HG02943 (cell line): ENCODE data around the gene RTRAF.

Experiments
- ATAC-seq: cut with Tn5 transposase; IDR thresholded peaks from one replicate; pipeline ENCODE4 v1.9.1; 2021; ENCODE audit warnings: mild to moderate bottlenecking, low read depth, moderate library complexity; ENCODE audit not compliant: unreplicated experiment

The RTRAF gene

DNA sequence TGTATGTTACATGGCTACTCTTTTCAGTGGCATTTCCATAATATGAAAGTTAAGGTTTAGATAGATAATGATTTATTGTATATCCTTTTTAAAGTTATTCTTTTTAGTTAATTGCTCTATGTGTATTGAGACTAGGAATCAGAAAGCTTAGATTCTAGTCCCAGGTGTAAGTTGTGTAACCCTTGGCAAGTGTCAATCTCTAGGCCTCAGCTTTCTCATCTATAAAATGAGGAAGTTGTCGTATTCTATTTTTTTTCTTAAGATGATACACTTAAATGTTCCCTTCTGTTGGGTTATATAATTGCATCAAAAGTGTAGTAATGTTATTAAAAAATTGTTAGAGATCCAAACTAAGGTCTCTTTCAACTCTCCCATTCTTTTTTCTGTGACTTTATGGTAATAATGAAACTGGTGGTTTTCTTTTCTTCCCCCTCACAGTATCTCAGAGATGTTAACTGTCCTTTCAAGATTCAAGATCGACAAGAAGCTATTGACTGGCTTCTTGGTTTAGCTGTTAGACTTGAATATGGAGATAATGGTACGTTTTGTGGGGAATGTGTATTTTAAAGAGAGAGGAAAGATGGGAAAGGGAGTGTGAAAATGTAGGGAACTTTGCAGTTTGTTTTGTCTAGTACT, 4.1 kb downstream of the RTRAF start:
- no peak for ATAC-seq

GRCh38 chr14:51996148-51996746, 6.9 kb downstream of the RTRAF start:
- no peak for ATAC-seq

DNA sequence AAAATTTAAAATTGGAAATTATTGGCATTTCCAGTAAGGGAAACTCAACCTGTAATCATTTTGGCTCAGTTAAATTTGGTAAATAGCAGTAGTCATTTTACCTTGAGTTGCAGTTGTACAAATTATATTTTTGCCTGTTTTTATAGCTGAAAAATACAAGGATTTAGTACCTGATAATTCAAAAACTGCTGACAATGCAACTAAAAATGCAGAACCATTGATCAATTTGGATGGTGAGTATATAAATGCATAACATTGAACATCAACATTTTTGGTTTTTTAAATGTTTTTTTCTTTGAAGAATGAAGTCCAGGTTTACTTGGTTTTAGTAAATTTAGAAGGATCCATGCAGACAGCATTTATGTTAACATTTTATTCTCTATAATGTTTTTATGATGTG, 9.0 kb downstream of the RTRAF start:
- ATAC-seq, result no peak

DNA sequence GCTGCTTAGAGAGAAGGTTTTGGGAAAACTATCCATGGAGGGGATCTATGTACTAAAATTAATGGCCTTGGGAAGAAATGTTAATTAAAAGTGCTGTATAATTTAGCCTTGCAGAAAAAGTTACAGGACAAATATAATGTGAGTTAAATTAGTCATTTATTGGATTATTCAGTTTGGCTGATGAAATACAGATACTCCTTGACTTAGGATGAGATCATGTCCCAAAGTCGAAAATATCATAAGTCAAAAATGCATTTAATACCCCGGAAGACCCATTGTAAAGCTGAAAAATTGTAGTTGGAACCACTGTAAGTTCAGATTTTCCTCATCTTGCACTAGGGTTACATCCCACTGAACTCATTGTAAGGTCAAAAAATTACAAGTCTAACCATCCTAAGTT, 9.7 kb downstream of the RTRAF start:
- no peak for ATAC-seq

- no peak for ATAC-seq
Measured at GRCh38 chr14:52000019-52000582, 10.8 kb downstream of the RTRAF start.

DNA sequence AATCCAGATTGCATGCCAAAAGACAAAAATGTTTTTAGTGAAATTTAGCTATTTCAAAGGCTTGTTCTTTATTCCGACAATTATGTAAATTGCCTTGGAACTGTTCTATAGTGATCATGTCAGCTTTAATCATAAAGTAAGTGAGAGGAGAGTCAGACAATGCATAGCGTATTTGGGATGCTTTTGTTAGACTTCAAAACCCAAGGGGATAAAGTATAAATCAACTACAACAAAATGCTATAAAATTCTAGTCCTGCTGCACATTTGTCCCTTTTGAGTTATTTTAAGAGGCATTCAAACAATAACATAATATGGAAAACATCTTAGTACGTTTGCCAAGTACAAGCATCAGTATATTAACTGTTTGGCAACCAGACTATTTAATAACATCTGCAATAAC, 11.3 kb downstream of the RTRAF start:
- ATAC-seq, result no peak

DNA sequence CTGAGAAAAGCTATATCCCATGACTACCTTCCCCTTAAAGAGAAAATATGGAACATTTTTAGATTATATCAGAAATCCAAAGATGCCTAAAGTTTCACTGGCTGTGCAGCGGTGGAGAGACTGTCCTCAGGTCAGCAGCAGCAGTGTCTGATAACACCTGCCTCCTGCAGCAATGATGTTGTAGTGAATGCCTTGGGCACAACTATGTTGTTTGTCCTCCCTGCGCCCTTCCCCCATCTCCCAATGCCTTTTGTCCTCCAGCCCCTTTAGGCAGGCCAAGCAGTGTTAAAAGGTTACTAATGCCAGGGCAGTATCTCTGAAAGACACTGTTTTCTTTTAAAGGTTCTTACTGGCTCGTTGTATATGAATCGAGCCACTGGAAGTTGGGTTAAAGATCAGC, 13.2 kb downstream of the RTRAF start:
- ATAC-seq, result no peak

- ATAC-seq, result no peak
Measured at GRCh38 chr14:52003324-52003723, 14.0 kb downstream of the RTRAF start.

- no peak for ATAC-seq
Measured at GRCh38 chr14:52005625-52006024, 16.3 kb downstream of the RTRAF start.

GRCh38 chr14:52006361-52006760, 17.0 kb downstream of the RTRAF start:
- ATAC-seq, result no peak

- no peak for ATAC-seq
Measured at GRCh38 chr14:52007211-52007610, 17.9 kb downstream of the RTRAF start.

- ATAC-seq, result no peak
Measured at GRCh38 chr14:52007637-52008036, 18.3 kb downstream of the RTRAF start.

GRCh38 chr14:52008136-52008535, 18.8 kb downstream of the RTRAF start:
- no peak for ATAC-seq

DNA sequence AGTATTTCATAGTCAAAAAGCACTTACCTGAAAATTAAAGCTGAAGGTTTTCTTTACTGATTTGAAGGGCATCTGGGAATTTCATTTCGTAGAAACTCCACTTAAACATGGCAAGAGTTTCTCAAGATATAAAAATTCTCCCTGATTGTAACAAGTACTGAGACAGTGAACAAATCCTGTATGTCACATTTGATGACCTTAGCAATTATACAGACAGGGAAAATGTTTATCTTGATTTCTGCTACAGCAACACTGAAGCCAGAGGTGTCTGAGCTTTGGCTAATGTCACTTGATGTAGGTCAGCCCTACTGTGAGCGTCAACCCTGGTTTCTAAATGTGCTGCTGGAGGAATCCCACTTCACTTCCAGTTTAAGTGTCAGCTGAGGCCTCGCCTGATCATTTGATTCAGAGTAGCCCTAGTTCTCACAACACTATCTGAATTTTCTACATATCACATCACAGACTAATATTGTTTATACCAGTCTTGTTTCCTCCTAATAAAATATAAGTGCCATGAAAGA, 20.9 kb downstream of the RTRAF start:
- no peak for ATAC-seq

GRCh38 chr14:52011523-52011922, 22.2 kb downstream of the RTRAF start:
- no peak for ATAC-seq

GRCh38 chr14:52012635-52013034, 23.3 kb downstream of the RTRAF start:
- no peak for ATAC-seq

DNA sequence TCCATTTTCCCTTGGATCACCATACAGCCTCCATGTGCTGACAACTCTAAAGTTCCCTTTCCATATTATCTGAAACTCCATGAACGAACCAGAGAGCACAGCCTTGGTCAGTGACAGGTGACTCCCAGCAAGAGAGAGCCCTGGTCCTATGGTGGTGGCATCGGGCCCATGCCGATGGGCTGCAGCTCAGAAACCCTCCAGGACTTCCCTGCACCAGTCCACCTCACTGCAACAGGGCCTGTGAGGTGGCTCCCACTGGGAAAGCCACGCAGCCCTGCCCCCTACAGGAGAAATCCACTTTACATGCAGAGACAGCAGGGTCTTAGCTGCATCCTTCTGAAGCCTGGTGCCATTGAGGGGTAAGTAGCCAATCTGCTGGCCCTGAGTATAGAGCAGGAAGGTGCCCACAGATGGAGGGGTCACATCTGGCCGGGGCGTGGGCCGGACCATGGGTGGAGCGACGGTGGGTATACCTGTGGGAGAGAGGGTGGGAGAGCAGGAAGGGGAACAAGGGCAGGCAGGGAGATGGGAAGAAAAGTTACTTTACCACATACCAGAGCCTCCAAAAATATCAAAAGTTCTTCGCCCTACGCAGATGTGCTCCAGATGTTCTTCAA, 24.7 kb downstream of the RTRAF start:
- ATAC-seq, result no peak

- no peak for ATAC-seq
Measured at GRCh38 chr14:52014601-52015267, 25.4 kb downstream of the RTRAF start.

DNA sequence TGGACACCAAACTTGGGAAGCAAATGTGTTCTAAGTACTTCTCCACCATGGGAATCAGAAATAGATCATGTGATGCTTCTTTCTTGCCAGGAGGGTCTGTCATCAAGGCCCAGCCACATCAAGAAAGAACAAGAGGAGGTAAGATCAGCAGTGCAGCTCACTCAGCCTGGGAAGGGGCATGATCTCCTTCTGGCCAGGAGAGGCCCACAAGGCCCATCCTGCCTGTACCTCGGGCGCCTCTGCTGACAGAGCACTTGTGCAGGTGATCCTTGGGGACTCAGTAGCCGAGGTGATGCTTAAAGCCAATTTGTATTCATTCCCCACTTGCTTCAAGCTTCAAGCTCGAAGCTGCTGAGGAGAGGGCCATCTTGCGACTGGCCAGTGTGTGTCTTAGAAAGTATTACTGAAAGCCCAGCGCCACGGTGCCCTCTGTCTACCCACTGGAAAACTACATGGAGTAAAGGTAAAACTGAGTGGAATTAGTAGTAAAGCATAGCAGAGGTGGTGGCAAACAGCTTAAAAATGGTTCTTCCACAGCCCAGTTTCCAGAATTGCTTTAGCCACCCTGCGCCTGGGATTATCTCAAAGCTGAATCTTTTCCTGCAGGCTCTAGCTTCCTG, 26.2 kb downstream of the RTRAF start:
- ATAC-seq, result no peak

- no peak for ATAC-seq
Measured at GRCh38 chr14:52018252-52018651, 28.9 kb downstream of the RTRAF start.

- no peak for ATAC-seq
Measured at GRCh38 chr14:52018970-52019369, 29.6 kb downstream of the RTRAF start.
